ENCODE data around the gene DPH6.
"Not testable (repeated sequence)": the region's sequence is repeated elsewhere in the genome, so short reads cannot be mapped to it uniquely, and the experiment has no call there.

The DPH6 gene

GRCh38 chr15:35545824-35546510, at the start of gene DPH6:
Gene DPH6, minus strand, starts transcription at chr15:35546165. Its CDS starts 24 bp downstream, at chr15:35546141.
- DNase-seq = peak; percentile 46

- no peak for DNase-seq
These were observed 49.7 kb upstream of the DPH6 start for GRCh38 chr15:35595656-35596055.

- DNase-seq = not testable (repeated sequence)
These were observed 46.0 kb upstream of the DPH6 start for GRCh38 chr15:35591987-35592386.

GRCh38 chr15:35583863-35584528, 38.0 kb upstream of the DPH6 start:
- DNase-seq = no peak

- DNase-seq = no peak
These were observed 34.6 kb upstream of the DPH6 start for GRCh38 chr15:35580606-35581005.

- DNase-seq = no peak
These were observed 21.4 kb upstream of the DPH6 start for GRCh38 chr15:35567392-35567791.

GRCh38 chr15:35566991-35567390, 21.0 kb upstream of the DPH6 start:
- no peak for DNase-seq

GRCh38 chr15:35565901-35566300, 19.9 kb upstream of the DPH6 start:
- no peak for DNase-seq

GRCh38 chr15:35562641-35563040, 16.7 kb upstream of the DPH6 start:
- no peak for DNase-seq

- no peak for DNase-seq
These were observed 15.3 kb upstream of the DPH6 start for GRCh38 chr15:35561308-35561707.

- no peak for DNase-seq
These were observed 14.9 kb upstream of the DPH6 start for GRCh38 chr15:35560870-35561269.

GRCh38 chr15:35560258-35560657, 14.3 kb upstream of the DPH6 start:
- DNase-seq = no peak

GRCh38 chr15:35559683-35560082, 13.7 kb upstream of the DPH6 start:
- DNase-seq = no peak

- DNase-seq = no peak
These were observed 11.6 kb upstream of the DPH6 start for GRCh38 chr15:35557544-35557943.

- DNase-seq = no peak
These were observed 11.0 kb upstream of the DPH6 start for GRCh38 chr15:35557012-35557411.

GRCh38 chr15:35555244-35555643, 9.3 kb upstream of the DPH6 start:
- no peak for DNase-seq

- DNase-seq = no peak
These were observed 5.0 kb upstream of the DPH6 start for GRCh38 chr15:35550957-35551356.

- no peak for DNase-seq
These were observed 3.6 kb upstream of the DPH6 start for GRCh38 chr15:35549567-35549966.

GRCh38 chr15:35548435-35548834, 2.5 kb upstream of the DPH6 start:
- no peak for DNase-seq

GRCh38 chr15:35547775-35548364, 1.9 kb upstream of the DPH6 start:
- no peak for DNase-seq

GRCh38 chr15:35546511-35547381, 781 bp upstream of the DPH6 start:
- DNase-seq = no peak

GRCh38 chr15:35545316-35545823, 595 bp downstream of the DPH6 start:
- DNase-seq = peak; percentile 39

- DNase-seq = no peak
These were observed 5.1 kb downstream of the DPH6 start for GRCh38 chr15:35540885-35541284.

Measured in NCI-H510A treated with DMSO at 0.1 percent for 48 hours (cell line).